LNCaP clone FGC (cell line): ENCODE results near the gene SNPH.

Experiments used
- DNase-seq: peaks from one replicate; pipeline ENCODE4 v3.0.0-alpha.2; 2011; ENCODE audit warnings: low read depth
- H3K4me3 ChIP-seq: 2 replicates; pipeline ENCODE4 v1.5.1; 2011; ENCODE audit warnings: mild to moderate bottlenecking, low read depth, low read length, control low read depth
- CTCF ChIP-seq: IDR thresholded peaks from 2 replicates; pipeline ENCODE4 v1.5.1; 2012; ENCODE audit warnings: mild to moderate bottlenecking; ENCODE audit not compliant: control insufficient read depth, insufficient read depth; ENCODE audit errors: extremely low read depth

The SNPH gene

GRCh38 chr20:1345030-1345755, 79.1 kb downstream of the SNPH start:
- no peak overlapping the region for H3K4me3 ChIP-seq
- no peak for TF ChIP-seq CTCF
- no peak for DNase-seq

GRCh38 chr20:1345756-1346093, 79.6 kb downstream of the SNPH start:
- no peak for TF ChIP-seq CTCF
- DNase-seq: peak; percentile 95
- H3K4me3 ChIP-seq: no peak overlapping the region

GRCh38 chr20:1346315-1346969, 80.3 kb downstream of the SNPH start:
- DNase-seq: no peak
- no peak overlapping the region for H3K4me3 ChIP-seq
- TF ChIP-seq CTCF: no peak

GRCh38 chr20:1353956-1354355, 87.9 kb downstream of the SNPH start:
- TF ChIP-seq CTCF: no peak
- no peak for DNase-seq
- no peak overlapping the region for H3K4me3 ChIP-seq

GRCh38 chr20:1357921-1358671, 92.0 kb downstream of the SNPH start:
- no peak for TF ChIP-seq CTCF
- no peak for DNase-seq
- no peak overlapping the region for H3K4me3 ChIP-seq
